SK-N-SH (cell line): Measurements from ENCODE around the gene CADM2.

Experiments
- CTCF ChIP-seq: fragments of 200-600 bp; sonication (generic); IDR thresholded peaks from 2 replicates; pipeline ENCODE4 v1.6.1; 2017; ENCODE audit warnings: antibody characterized with exemption, mild to moderate bottlenecking, moderate library complexity
- EP300 ChIP-seq, 2 experiments: IDR thresholded peaks; 2 replicates each; pipeline versions ENCODE4 v1.4.0 to v1.6.1; 2012; ENCODE audit warnings: borderline replicate concordance in 1 of 2, low read depth in 1 of 2, low read length in 1 of 2
- FOXM1 ChIP-seq: IDR thresholded peaks from 2 replicates; pipeline ENCODE4 v1.4.0; 2012; ENCODE audit warnings: low read depth, mild to moderate bottlenecking
- JUND ChIP-seq: IDR thresholded peaks from 2 replicates; pipeline ENCODE4 v1.4.0; 2012
- MAX ChIP-seq: IDR thresholded peaks from 2 replicates; pipeline ENCODE4 v1.4.0; 2012; ENCODE audit warnings: low read depth
- MEF2A ChIP-seq: IDR thresholded peaks from 2 replicates; pipeline ENCODE4 v1.4.0; 2012; ENCODE audit warnings: low read depth, borderline replicate concordance
- NFIC ChIP-seq: IDR thresholded peaks from 2 replicates; pipeline ENCODE4 v1.4.0; 2012; ENCODE audit warnings: borderline replicate concordance
- NRF1 ChIP-seq: IDR thresholded peaks from 2 replicates; pipeline ENCODE4 v1.6.1; 2012; ENCODE audit warnings: low read depth, mild to moderate bottlenecking, low read length
- POLR2AphosphoS5 ChIP-seq: IDR thresholded peaks from 2 replicates; pipeline ENCODE4 v1.6.1; 2012; ENCODE audit warnings: low read depth, low read length
- RCOR1 ChIP-seq: fragments of 150-350 bp; IDR thresholded peaks from 2 replicates; pipeline ENCODE4 v1.6.1; 2017; ENCODE audit warnings: antibody characterized with exemption, low read length
- RFX5 ChIP-seq: IDR thresholded peaks from 2 replicates; pipeline ENCODE4 v1.6.1; 2012; ENCODE audit warnings: mild to moderate bottlenecking, improper control_type of control experiment, low read length
- SMC3 ChIP-seq: IDR thresholded peaks from 2 replicates; pipeline ENCODE4 v1.6.1; 2012; ENCODE audit warnings: low read depth, low read length, improper control_type of control experiment
- YY1 ChIP-seq: IDR thresholded peaks from 2 replicates; pipeline ENCODE4 v1.4.0; 2012; ENCODE audit warnings: low read depth, mild to moderate bottlenecking

- no peak for TF ChIP-seq CTCF
- TF ChIP-seq POLR2AphosphoS5 = no peak
- no peak for TF ChIP-seq EP300 (IDR thresholded peaks at IDR 0.05; ENCODE audit: borderline replicate concordance in 1 of 2, low read depth in 1 of 2, low read length in 1 of 2)
- no peak for TF ChIP-seq SMC3
- no peak for TF ChIP-seq FOXM1
- TF ChIP-seq NFIC = no peak
- no peak for TF ChIP-seq MAX
- TF ChIP-seq RFX5 = no peak
- no peak for TF ChIP-seq JUND
- TF ChIP-seq MEF2A = no peak
- TF ChIP-seq YY1 = no peak
- TF ChIP-seq RCOR1 = no peak
- no peak for TF ChIP-seq NRF1
Measured at GRCh38 chr3:86046436-86047136, 1087.8 kb downstream of the CADM2 start.
